ENCODE measurements around the gene BANP. TPM values are rescaled to one million over a fixed set of nuclear protein-coding genes. Genes with fewer than 3 reads are reported as not detected.
"Not testable (repeated sequence)": the region's sequence is repeated elsewhere in the genome, so short reads cannot be mapped to it uniquely, and the experiment has no call there.

The BANP gene
- total and polyA plus RNA-seq, 2 experiments from 2014 or later: 14.8 TPM

- H3F3A ChIP-seq (ENCODE audit: insufficient read depth): no peaks in the 10 kb centered on the region
- H3K79me2 ChIP-seq (ENCODE audit: insufficient read depth): no peaks in the 10 kb centered on the region
These were observed 152.5 kb downstream of the BANP start for GRCh38 chr16:88103581-88104188.

GRCh38 chr16:88104363-88104762 lies 153.1 kb downstream of the BANP start:
- H2AFZ ChIP-seq; in situ Hi-C loops (cut with MboI); H3K79me2 ChIP-seq (ENCODE audit: insufficient read depth); H3F3A ChIP-seq (ENCODE audit: insufficient read depth); H3K9ac ChIP-seq; H3K4me2 ChIP-seq (ENCODE audit: unreplicated experiment); H3K9me3 ChIP-seq (ENCODE audit: low read depth); H3K9me2 ChIP-seq (ENCODE audit: insufficient read depth); H3K27ac ChIP-seq; H4K20me1 ChIP-seq (ENCODE audit: insufficient read depth); H3K4me1 ChIP-seq (ENCODE audit: insufficient read depth); H3K36me3 ChIP-seq (ENCODE audit: low read depth); H3K4me3 ChIP-seq; DNase-seq: not testable (repeated sequence)
- peaks cover 22% of the 10 kb centered on the region for H3K27me3 ChIP-seq (replicated peaks; ENCODE audit: insufficient read depth)
- WGBS, 2 experiments (ENCODE audit: low coverage in 1 of 2, low lambda C conversion rate in 2 of 2, missing lambda C conversion rate in 2 of 2): 84 to 89% methylated on average over 17 of the region's 17 CpGs

More at GRCh38 chr16:88103581-88104188, 152.5 kb downstream of the BANP start:
- no peak overlapping the region for H2AFZ ChIP-seq
- no peak for DNase-seq
- H4K20me1 ChIP-seq (ENCODE audit: insufficient read depth): no peaks in the 10 kb centered on the region
- no peaks in the 10 kb centered on the region for H3K9me2 ChIP-seq (ENCODE audit: insufficient read depth)
- no peak overlapping the region for H3K4me3 ChIP-seq
- no peaks in the 10 kb centered on the region for H3K4me1 ChIP-seq (ENCODE audit: insufficient read depth)
- H3K27me3 ChIP-seq (replicated peaks; ENCODE audit: insufficient read depth): peaks cover 22% of the 10 kb centered on the region
- in situ Hi-C loops (cut with MboI): no loop called here
- H3K9me3 ChIP-seq (ENCODE audit: low read depth): no peaks in the 10 kb centered on the region
- no peak overlapping the region for H3K4me2 ChIP-seq (ENCODE audit: unreplicated experiment)
- H3K27ac ChIP-seq: no peak overlapping the region
- no peak overlapping the region for H3K9ac ChIP-seq
- no peak for TF ChIP-seq EZH2 (IDR thresholded peaks at IDR 0.05; ENCODE audit: insufficient read depth, poor library complexity, severe bottlenecking)
- TF ChIP-seq EZH2phosphoT487 (IDR thresholded peaks at IDR 0.05; ENCODE audit: insufficient read depth, low read depth): no peak
- no peaks in the 10 kb centered on the region for H3K36me3 ChIP-seq (ENCODE audit: low read depth)
- WGBS, 2 experiments (ENCODE audit: low coverage in 1 of 2, low lambda C conversion rate in 2 of 2, missing lambda C conversion rate in 2 of 2): 84 to 93% methylated on average over 19 to 28 of the region's 28 CpGs

GRCh38 chr16:88105574-88106140 lies 154.4 kb downstream of the BANP start:
- in situ Hi-C loops (cut with MboI); H3K9me3 ChIP-seq (ENCODE audit: low read depth); H3K4me1 ChIP-seq (ENCODE audit: insufficient read depth); DNase-seq; H3K9me2 ChIP-seq (ENCODE audit: insufficient read depth); H4K20me1 ChIP-seq (ENCODE audit: insufficient read depth); H3K36me3 ChIP-seq (ENCODE audit: low read depth); H3F3A ChIP-seq (ENCODE audit: insufficient read depth); H3K4me3 ChIP-seq; H3K79me2 ChIP-seq (ENCODE audit: insufficient read depth); H3K9ac ChIP-seq; H3K27ac ChIP-seq; H3K4me2 ChIP-seq (ENCODE audit: unreplicated experiment); H2AFZ ChIP-seq: not testable (repeated sequence)
- H3K27me3 ChIP-seq (replicated peaks; ENCODE audit: insufficient read depth): peaks cover 14% of the 10 kb centered on the region
- WGBS, 2 experiments (ENCODE audit: low coverage in 1 of 2, low lambda C conversion rate in 2 of 2, missing lambda C conversion rate in 2 of 2): 68% methylated on average over 7 of the region's 7 CpGs

GRCh38 chr16:88106566-88106965 lies 155.3 kb downstream of the BANP start:
- H3K9ac ChIP-seq; H3K4me3 ChIP-seq; H3K27ac ChIP-seq; DNase-seq; H3F3A ChIP-seq (ENCODE audit: insufficient read depth); H3K4me2 ChIP-seq (ENCODE audit: unreplicated experiment); H3K79me2 ChIP-seq (ENCODE audit: insufficient read depth); H3K9me3 ChIP-seq (ENCODE audit: low read depth); H3K27me3 ChIP-seq (replicated peaks; ENCODE audit: insufficient read depth); H3K36me3 ChIP-seq (ENCODE audit: low read depth); H4K20me1 ChIP-seq (ENCODE audit: insufficient read depth); in situ Hi-C loops (cut with MboI); H3K9me2 ChIP-seq (ENCODE audit: insufficient read depth); H3K4me1 ChIP-seq (ENCODE audit: insufficient read depth); H2AFZ ChIP-seq: not testable (repeated sequence)
- WGBS, 2 experiments (ENCODE audit: low coverage in 1 of 2, low lambda C conversion rate in 2 of 2, missing lambda C conversion rate in 2 of 2): 84 to 91% methylated on average over 12 of the region's 12 CpGs

- H3F3A ChIP-seq (ENCODE audit: insufficient read depth): no peaks in the 10 kb centered on the region
- no peaks in the 10 kb centered on the region for H3K4me1 ChIP-seq (ENCODE audit: insufficient read depth)
- H3K79me2 ChIP-seq (ENCODE audit: insufficient read depth): no peaks in the 10 kb centered on the region
- H4K20me1 ChIP-seq (ENCODE audit: insufficient read depth): no peaks in the 10 kb centered on the region
- peaks cover 9% of the 10 kb centered on the region for H3K27me3 ChIP-seq (replicated peaks; ENCODE audit: insufficient read depth)
- H3K36me3 ChIP-seq (ENCODE audit: low read depth): no peaks in the 10 kb centered on the region
- H3K4me2 ChIP-seq (ENCODE audit: unreplicated experiment): no peak overlapping the region
- no peak overlapping the region for H3K4me3 ChIP-seq
- no peaks in the 10 kb centered on the region for H3K9me3 ChIP-seq (ENCODE audit: low read depth)
- H2AFZ ChIP-seq: no peak overlapping the region
- H3K9me2 ChIP-seq (ENCODE audit: insufficient read depth): no peaks in the 10 kb centered on the region
- in situ Hi-C loops (cut with MboI): no loop called here
- DNase-seq: no peak
- WGBS, 2 experiments (ENCODE audit: low coverage in 1 of 2, low lambda C conversion rate in 2 of 2, missing lambda C conversion rate in 2 of 2): 86 to 88% methylated on average over 12 of the region's 12 CpGs
- TF ChIP-seq EZH2 (IDR thresholded peaks at IDR 0.05; ENCODE audit: insufficient read depth, poor library complexity, severe bottlenecking): no peak
- TF ChIP-seq EZH2phosphoT487 (IDR thresholded peaks at IDR 0.05; ENCODE audit: insufficient read depth, low read depth): no peak
- H3K27ac ChIP-seq: no peak overlapping the region
- H3K9ac ChIP-seq: no peak overlapping the region
These were observed 157.5 kb downstream of the BANP start for GRCh38 chr16:88108762-88109161.

GRCh38 chr16:88109726-88110621 lies 158.7 kb downstream of the BANP start:
- H3K4me2 ChIP-seq (ENCODE audit: unreplicated experiment); in situ Hi-C loops (cut with MboI); H3K36me3 ChIP-seq (ENCODE audit: low read depth); H3F3A ChIP-seq (ENCODE audit: insufficient read depth); H3K27me3 ChIP-seq (replicated peaks; ENCODE audit: insufficient read depth); H3K27ac ChIP-seq; H3K9me3 ChIP-seq (ENCODE audit: low read depth); DNase-seq; H3K9ac ChIP-seq; H3K9me2 ChIP-seq (ENCODE audit: insufficient read depth); H4K20me1 ChIP-seq (ENCODE audit: insufficient read depth); H3K4me1 ChIP-seq (ENCODE audit: insufficient read depth); H3K79me2 ChIP-seq (ENCODE audit: insufficient read depth); H3K4me3 ChIP-seq; H2AFZ ChIP-seq: not testable (repeated sequence)
- 73 to 74% methylated on average over 24 to 28 of the region's 28 CpGs for WGBS, 2 experiments (ENCODE audit: low coverage in 1 of 2, low lambda C conversion rate in 2 of 2, missing lambda C conversion rate in 2 of 2)

All from GM23248 (cell line).